Mesothelial cell of epicardium (in vitro differentiated cells): Measurements from ENCODE around the gene FMN2. TPM values are rescaled to one million over a fixed set of nuclear protein-coding genes. Genes with fewer than 3 reads are reported as not detected.

Experiments used
- DNase-seq, 2 experiments: peaks; one replicate each; pipeline ENCODE4 v3.0.0; 2021; ENCODE audit warnings: low spot score in 2 of 2; ENCODE audit not compliant: unreplicated experiment in 2 of 2
- H3K27ac Mint-ChIP-seq: 2 replicates; pipeline ENCODE4 v1.8.0; 2021; ENCODE audit warnings: mixed read lengths
- H3K27me3 Mint-ChIP-seq: 2 replicates; pipeline ENCODE4 v1.8.0; 2021; ENCODE audit warnings: low read depth, mixed read lengths
- H3K36me3 Mint-ChIP-seq: 2 replicates; pipeline ENCODE4 v1.8.0; 2021; ENCODE audit warnings: mixed read lengths
- H3K4me1 Mint-ChIP-seq: 2 replicates; pipeline ENCODE4 v1.8.0; 2021; ENCODE audit warnings: mixed read lengths
- H3K4me3 Mint-ChIP-seq: 2 replicates; pipeline ENCODE4 v1.8.0; 2021; ENCODE audit warnings: mild to moderate bottlenecking, moderate library complexity, mixed read lengths
- H3K9me3 Mint-ChIP-seq: 2 replicates; pipeline ENCODE4 v1.8.0; 2021; ENCODE audit warnings: mixed read lengths
- CTCF ChIP-seq: fragments of 200-600 bp; sonication (generic); IDR thresholded peaks from one replicate; pipeline ENCODE4 v1.5.0; 2021; ENCODE audit warnings: antibody characterized with exemption; ENCODE audit not compliant: unreplicated experiment
- total RNA-seq: library from RNA; stranded (reverse); gene quantifications from 3 replicates; pipeline ENCODE4 v1.2.1, GENCODE V29; 2021

FMN2 gene
- total RNA-seq, 1 donor from 2014 or later, result 0.54 TPM

GRCh38 chr1:240399381-240399780, 307.7 kb downstream of the FMN2 start:
- no peaks in the 10 kb centered on the region for H3K36me3 Mint-ChIP-seq
- no peak for TF ChIP-seq CTCF
- no peak overlapping the region for H3K4me3 Mint-ChIP-seq
- no peak overlapping the region for H3K27ac Mint-ChIP-seq
- no peak for DNase-seq
- H3K9me3 Mint-ChIP-seq, result no peaks in the 10 kb centered on the region
- no peaks in the 10 kb centered on the region for H3K27me3 Mint-ChIP-seq
- H3K4me1 Mint-ChIP-seq, result no peaks in the 10 kb centered on the region

GRCh38 chr1:240401731-240402130, 310.0 kb downstream of the FMN2 start:
- DNase-seq, result no peak
- H3K9me3 Mint-ChIP-seq, result no peaks in the 10 kb centered on the region
- no peaks in the 10 kb centered on the region for H3K27me3 Mint-ChIP-seq
- no peak overlapping the region for H3K27ac Mint-ChIP-seq
- no peak for TF ChIP-seq CTCF
- H3K36me3 Mint-ChIP-seq, result no peaks in the 10 kb centered on the region
- no peaks in the 10 kb centered on the region for H3K4me1 Mint-ChIP-seq
- H3K4me3 Mint-ChIP-seq, result no peak overlapping the region

GRCh38 chr1:240402326-240402725, 310.6 kb downstream of the FMN2 start:
- Mint-ChIP-seq H3K27ac (no peak overlapping the region), H3K9me3 (no peaks in the 10 kb centered on the region), H3K4me3 (no peak overlapping the region), H3K27me3 (no peaks in the 10 kb centered on the region), H3K36me3 (no peaks in the 10 kb centered on the region), H3K4me1 (no peaks in the 10 kb centered on the region)
- no peak for DNase-seq
- TF ChIP-seq CTCF, result no peak

- Mint-ChIP-seq H3K27ac (no peak overlapping the region), H3K4me1 (no peaks in the 10 kb centered on the region), H3K27me3 (no peaks in the 10 kb centered on the region), H3K4me3 (no peak overlapping the region), H3K9me3 (no peaks in the 10 kb centered on the region), H3K36me3 (no peaks in the 10 kb centered on the region)
- no peak for DNase-seq
- TF ChIP-seq CTCF, result no peak
Measured at GRCh38 chr1:240404286-240404685, 312.6 kb downstream of the FMN2 start.

GRCh38 chr1:240405751-240406150, 314.1 kb downstream of the FMN2 start:
- no peak for DNase-seq
- Mint-ChIP-seq H3K4me1 (no peaks in the 10 kb centered on the region), H3K9me3 (no peaks in the 10 kb centered on the region), H3K27me3 (no peaks in the 10 kb centered on the region), H3K4me3 (no peak overlapping the region), H3K27ac (no peak overlapping the region), H3K36me3 (no peaks in the 10 kb centered on the region)
- no peak for TF ChIP-seq CTCF

GRCh38 chr1:240407407-240407806, 315.7 kb downstream of the FMN2 start:
- Mint-ChIP-seq H3K4me1 (no peaks in the 10 kb centered on the region), H3K4me3 (no peak overlapping the region)
- DNase-seq, result no peak

More at GRCh38 chr1:240407407-240407806, 315.7 kb downstream of the FMN2 start:
- no peaks in the 10 kb centered on the region for H3K36me3 Mint-ChIP-seq
- H3K27ac Mint-ChIP-seq, result no peak overlapping the region
- H3K9me3 Mint-ChIP-seq, result no peaks in the 10 kb centered on the region
- H3K27me3 Mint-ChIP-seq, result no peaks in the 10 kb centered on the region
- no peak for TF ChIP-seq CTCF
